ENCODE data around the gene POMGNT2. TPM values are rescaled to one million over a fixed set of nuclear protein-coding genes. Genes with fewer than 3 reads are reported as not detected.

Gene POMGNT2
- total and polyA plus RNA-seq, 7 donors: 13.2 to 40.3 (median 22.4) TPM

DNA sequence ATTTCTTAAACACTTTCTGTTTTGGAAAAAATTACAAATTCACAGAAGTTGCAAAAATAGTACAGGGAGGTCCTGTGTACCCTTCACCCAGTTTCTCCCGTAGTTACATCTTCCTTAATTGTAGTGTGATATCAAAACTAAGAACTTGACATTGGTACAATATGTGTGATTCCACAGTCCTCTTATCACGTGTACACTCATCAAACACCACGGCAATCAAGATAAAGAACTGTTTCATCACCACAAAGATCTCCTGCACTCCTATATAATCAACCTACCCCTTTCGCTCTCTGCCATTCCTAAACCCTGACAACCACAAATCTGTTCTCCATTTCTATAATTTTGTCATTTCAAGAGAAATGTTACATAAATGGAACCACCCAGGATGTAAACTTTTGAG is 31.4 kb downstream of the POMGNT2 start:
- no peaks in the 10 kb centered on the region for H3K27me3 ChIP-seq (ENCODE audit: insufficient read depth in 3 of 3, low read length in 2 of 3)
- no peak for TF ChIP-seq CTCF (IDR thresholded peaks at IDR 0.05)
- H3K9me3 ChIP-seq: no peaks in the 10 kb centered on the region
- no peak overlapping the region for H3K4me3 ChIP-seq
- 80 to 85% (median 85%) methylated on average over 4 of the region's 4 CpGs for WGBS, 3 donors
- no peak for ATAC-seq
- no peak for DNase-seq
- intact Hi-C loops (cut with DNase I): loop anchor here (10.0 kb wide), 1 partner anchor 110 kb away; no protein-coding TSS in a partner anchor
- H3K36me3 ChIP-seq (ENCODE audit: insufficient read depth in 1 of 2, low read depth in 1 of 2): peaks cover 0 to 12% of the 10 kb centered on the region in 2 donors
- H3K27ac ChIP-seq: no peak overlapping the region
- H3K4me1 ChIP-seq: no peaks in the 10 kb centered on the region

DNA sequence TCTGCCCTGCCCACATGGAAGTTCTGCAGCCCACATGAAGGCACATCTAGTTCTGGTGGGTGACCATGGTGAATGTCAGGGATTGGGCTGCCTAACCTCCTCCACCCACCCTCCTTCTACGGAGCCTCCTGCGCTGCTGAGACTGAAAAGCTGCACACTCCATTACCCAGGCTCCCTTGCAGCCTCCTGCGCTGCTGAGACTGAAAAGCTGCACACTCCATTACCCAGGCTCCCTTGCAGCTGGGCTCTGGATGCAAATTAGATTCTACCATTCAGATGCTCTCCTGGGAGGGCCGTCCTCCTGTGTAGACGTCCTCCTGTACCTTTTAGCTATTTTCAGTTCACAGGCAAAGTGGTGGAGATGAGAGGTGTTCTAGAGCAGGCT is 32.1 kb downstream of the POMGNT2 start:
- H3K36me3 ChIP-seq (ENCODE audit: insufficient read depth in 1 of 2, low read depth in 1 of 2): peaks cover 0 to 5% of the 10 kb centered on the region in 2 donors
- H3K9me3 ChIP-seq: no peaks in the 10 kb centered on the region
- H3K27me3 ChIP-seq (ENCODE audit: insufficient read depth in 3 of 3, low read length in 2 of 3): no peaks in the 10 kb centered on the region
- no peak overlapping the region for H3K27ac ChIP-seq
- intact Hi-C loops (cut with DNase I): loop anchor here (10.0 kb wide), 1 partner anchor 109 kb away; no protein-coding TSS in a partner anchor
- no peaks in the 10 kb centered on the region for H3K4me1 ChIP-seq
- H3K4me3 ChIP-seq: no peak overlapping the region
- WGBS, 3 donors: 77 to 81% (median 80%) methylated on average over 5 of the region's 5 CpGs
- TF ChIP-seq CTCF (IDR thresholded peaks at IDR 0.05): no peak
- no peak for DNase-seq
- no peak for ATAC-seq

DNA sequence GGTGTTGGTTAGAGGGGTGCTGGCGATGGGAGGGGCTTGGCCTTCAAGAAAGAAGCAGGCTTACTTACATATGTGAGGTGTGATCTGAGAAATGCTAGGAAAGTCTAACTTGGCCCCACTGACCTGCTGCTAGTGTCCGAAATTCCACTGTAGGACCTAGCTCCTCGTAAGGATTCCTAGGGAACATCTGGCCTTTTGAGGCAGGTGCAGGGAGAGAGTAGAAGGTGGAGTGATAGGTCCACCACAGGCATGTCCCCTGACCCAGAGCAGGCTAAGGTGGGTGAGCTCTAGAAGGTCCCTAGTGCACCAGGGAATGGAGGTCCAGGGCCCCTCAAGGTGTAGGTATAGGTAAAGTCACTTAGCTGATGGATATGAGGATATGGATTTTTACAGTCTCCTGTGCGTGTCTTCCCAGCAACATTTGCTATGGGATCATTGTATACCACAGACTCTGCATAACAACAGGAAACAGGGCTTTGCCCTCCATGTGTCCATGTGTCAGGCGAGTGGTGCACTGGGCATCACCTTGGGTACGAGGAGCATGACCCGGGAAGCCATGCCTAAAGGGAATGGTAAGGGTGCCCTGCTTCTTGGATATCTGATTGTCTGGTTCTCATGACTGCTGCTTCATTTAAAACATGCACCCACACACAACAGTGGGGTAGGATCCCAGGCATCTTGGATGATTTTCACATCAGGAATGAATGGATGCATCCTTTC is 32.6 kb downstream of the POMGNT2 start:
- no peaks in the 10 kb centered on the region for H3K4me1 ChIP-seq
- H3K36me3 ChIP-seq (ENCODE audit: insufficient read depth in 1 of 2, low read depth in 1 of 2): peaks cover 0 to under 1% of the 10 kb centered on the region in 2 donors
- 88 to 90% (median 89%) methylated on average over 7 of the region's 7 CpGs for WGBS, 3 donors
- DNase-seq: no peak
- no peak for TF ChIP-seq CTCF (IDR thresholded peaks at IDR 0.05)
- H3K9me3 ChIP-seq: no peaks in the 10 kb centered on the region
- no peak for ATAC-seq
- no peak overlapping the region for H3K27ac ChIP-seq
- H3K27me3 ChIP-seq (ENCODE audit: insufficient read depth in 3 of 3, low read length in 2 of 3): no peaks in the 10 kb centered on the region
- intact Hi-C loops (cut with DNase I): loop anchor here (10.0 kb wide), 1 partner anchor 108 kb away; no protein-coding TSS in a partner anchor
- no peak overlapping the region for H3K4me3 ChIP-seq

- Histone ChIP-seq H3K9me3 (no peaks in the 10 kb centered on the region), H3K4me1 (no peaks in the 10 kb centered on the region), H3K36me3 (ENCODE audit: insufficient read depth in 1 of 2, low read depth in 1 of 2) (no peaks in the 10 kb centered on the region), H3K27ac (no peak overlapping the region), H3K4me3 (no peak overlapping the region), H3K27me3 (ENCODE audit: insufficient read depth in 3 of 3, low read length in 2 of 3) (no peaks in the 10 kb centered on the region)
- no peak for TF ChIP-seq CTCF (IDR thresholded peaks at IDR 0.05)
- DNase-seq: no peak
- 86 to 92% (median 91%) methylated on average over 4 of the region's 4 CpGs for WGBS, 3 donors
- no peak for ATAC-seq
- intact Hi-C loops (cut with DNase I): loop anchor here (10.0 kb wide), 1 partner anchor 108 kb away; no protein-coding TSS in a partner anchor
Observed at GRCh38 chr3:43072361-43072760, 33.5 kb downstream of the POMGNT2 start.
